OCI-LY7 (cell line): ENCODE measurements around the gene DNMT3A. TPM values are rescaled to one million over a fixed set of nuclear protein-coding genes. Genes with fewer than 3 reads are reported as not detected.

ENCODE experiments used
- BruUV-seq: library from RNA; stranded (reverse); fragments of 400-500 nt; replicated peaks from 2 replicates; lab custom pipeline; 2021; lab: Mats Ljungman, UMichigan
- CTCF ChIA-PET: fragments of 300-600 bp; sonication (Branson Sonifier 250); formaldehyde crosslinking; loops from one replicate; lab custom pipeline; 2022; ENCODE audit warnings: antibody characterized with exemption; ENCODE audit not compliant: unreplicated experiment; lab: Charles Lee
- POLR2A ChIA-PET: fragments of 300-600 bp; sonication (Branson Sonifier 250); formaldehyde crosslinking; loops from one replicate; lab custom pipeline; 2022; ENCODE audit warnings: antibody characterized with exemption; lab: Charles Lee
- DNase-seq: peaks from one replicate; pipeline ENCODE4 v3.0.0-alpha.2; 2015; ENCODE audit warnings: low spot score
- H2AFZ ChIP-seq: fragments of 200-600 bp; sonication (generic), shearing (Covaris generic); 2 replicates; pipeline ENCODE4 v1.6.1; 2014; ENCODE audit warnings: mild to moderate bottlenecking, antibody characterized with exemption, low read length, moderate library complexity
- H3K27ac ChIP-seq: fragments of 200-600 bp; sonication (generic); 2 replicates; pipeline ENCODE4 v1.5.1; 2014; ENCODE audit warnings: mixed run types, low read depth, mild to moderate bottlenecking, moderate library complexity, low read length, inconsistent platforms; ENCODE audit not compliant: poor library complexity, severe bottlenecking
- H3K36me3 ChIP-seq: fragments of 200-600 bp; sonication (generic); 2 replicates; pipeline ENCODE4 v1.6.1; 2014; ENCODE audit warnings: mild to moderate bottlenecking, antibody characterized with exemption, low read length, moderate library complexity, mixed read lengths; ENCODE audit not compliant: insufficient read depth
- H3K4me1 ChIP-seq: fragments of 200-600 bp; sonication (generic); 2 replicates; pipeline ENCODE4 v1.5.1; 2014; ENCODE audit warnings: mild to moderate bottlenecking, low read length; ENCODE audit not compliant: insufficient read depth, poor library complexity, severe bottlenecking
- H3K4me2 ChIP-seq: fragments of 200-600 bp; sonication (generic); 2 replicates; pipeline ENCODE4 v1.6.1; 2014; ENCODE audit warnings: mild to moderate bottlenecking, low read length
- H3K4me3 ChIP-seq: fragments of 200-600 bp; sonication (generic); 2 replicates; pipeline ENCODE4 v1.5.1; 2014; ENCODE audit warnings: mild to moderate bottlenecking, low read depth, low read length; ENCODE audit not compliant: poor library complexity, severe bottlenecking
- H3K79me2 ChIP-seq: fragments of 200-600 bp; sonication (generic); 2 replicates; pipeline ENCODE4 v1.6.1; 2016; ENCODE audit warnings: low read depth, mild to moderate bottlenecking, low read length, moderate library complexity, mixed read lengths; ENCODE audit not compliant: insufficient read depth
- H3K9me2 ChIP-seq: fragments of 200-600 bp; sonication (generic); 2 replicates; pipeline ENCODE4 v1.6.1; 2016; ENCODE audit warnings: mild to moderate bottlenecking, low read length, mixed read lengths; ENCODE audit not compliant: insufficient read depth
- H3K9me3 ChIP-seq: fragments of 200-600 bp; sonication (generic); 2 replicates; pipeline ENCODE4 v1.6.1; 2014; ENCODE audit warnings: mild to moderate bottlenecking, mixed run types, low read length, mixed read lengths
- H4K20me1 ChIP-seq: fragments of 200-600 bp; sonication (generic); 2 replicates; pipeline ENCODE4 v1.6.1; 2014; ENCODE audit warnings: mild to moderate bottlenecking, antibody characterized with exemption, low read length, moderate library complexity, mixed read lengths; ENCODE audit not compliant: insufficient read depth
- EZH2phosphoT487 ChIP-seq: fragments of 200-600 bp; sonication (generic); IDR thresholded peaks from 2 replicates; pipeline ENCODE4 v1.6.1; 2018; ENCODE audit warnings: low read depth, borderline replicate concordance, mild to moderate bottlenecking, mixed run types, antibody characterized with exemption, low read length, moderate library complexity, mixed read lengths
- intact Hi-C: fragments of 100-400 bp; cut with micrococcal nuclease; formaldehyde crosslinking; loops from one replicate; pipeline ENCODE4 v1.10.0; 2022; ENCODE audit not compliant: unreplicated experiment
- total RNA-seq, 2 experiments: library from RNA; depleted of rRNA in 1 of 2; stranded (reverse); fragments of >200 nt in 1 of 2; shearing (Covaris generic) in 1 of 2; gene quantifications; 2 replicates each; pipeline ENCODE4 v1.2.3, GENCODE V29; 2014 to 2022
- TF ChIP-seq, protein P1 (sequence below): fragments of 200-600 bp; sonication (generic); conservative IDR thresholded peaks from 2 replicates; pipeline ENCODE4 v1.5.1; 2014; ENCODE audit warnings: mild to moderate bottlenecking, antibody characterized with exemption, low read length, moderate library complexity, mixed read lengths

The DNMT3A gene
- total RNA-seq, 2 experiments from 2014 or later = 2.8 to 7.3 TPM

DNA sequence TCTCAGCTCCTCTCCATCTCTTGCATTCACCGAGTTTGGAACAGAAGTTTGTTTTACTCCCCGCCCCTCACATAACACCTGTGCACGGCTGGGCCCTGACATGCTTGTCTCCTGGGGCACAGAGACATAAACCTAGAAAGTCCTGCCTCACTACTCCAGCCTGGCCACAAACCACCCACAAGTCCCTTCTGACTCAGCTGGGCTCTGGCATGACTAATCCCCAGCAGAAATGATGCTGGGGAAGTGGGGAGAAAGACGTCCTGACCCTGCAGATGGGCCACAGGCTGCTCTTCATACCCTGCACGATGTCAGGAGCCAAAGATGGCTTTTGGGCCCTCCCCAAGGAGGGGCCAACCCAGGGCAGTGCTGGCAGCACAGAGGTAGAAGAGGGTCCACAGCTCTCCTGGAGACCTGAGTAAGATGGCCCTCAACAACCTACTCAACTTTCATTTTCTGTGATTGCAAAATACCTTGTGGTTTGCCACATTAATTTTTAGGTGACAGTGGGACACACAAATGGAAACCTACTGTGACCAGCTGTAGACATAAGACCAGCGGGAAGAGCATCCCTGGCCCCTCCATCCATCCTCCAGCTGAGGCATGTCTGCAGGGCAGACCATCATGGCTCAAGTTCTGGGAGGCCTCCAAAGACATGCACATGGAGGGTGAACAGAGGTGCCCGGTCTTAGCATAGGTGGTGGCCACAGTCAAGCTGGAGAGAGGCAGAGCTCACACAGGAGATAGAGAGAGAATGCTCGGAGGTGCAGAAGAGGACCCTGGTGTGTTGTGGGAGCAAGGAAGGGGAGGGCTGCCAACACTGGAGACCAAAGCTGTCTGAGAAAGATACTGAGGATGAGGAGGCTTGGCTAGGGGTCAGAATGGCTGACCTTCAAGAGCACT lies 40.0 kb downstream of the DNMT3A start:
- no peaks in the 10 kb centered on the region for H3K36me3 ChIP-seq
- TF ChIP-seq, protein P1, sequence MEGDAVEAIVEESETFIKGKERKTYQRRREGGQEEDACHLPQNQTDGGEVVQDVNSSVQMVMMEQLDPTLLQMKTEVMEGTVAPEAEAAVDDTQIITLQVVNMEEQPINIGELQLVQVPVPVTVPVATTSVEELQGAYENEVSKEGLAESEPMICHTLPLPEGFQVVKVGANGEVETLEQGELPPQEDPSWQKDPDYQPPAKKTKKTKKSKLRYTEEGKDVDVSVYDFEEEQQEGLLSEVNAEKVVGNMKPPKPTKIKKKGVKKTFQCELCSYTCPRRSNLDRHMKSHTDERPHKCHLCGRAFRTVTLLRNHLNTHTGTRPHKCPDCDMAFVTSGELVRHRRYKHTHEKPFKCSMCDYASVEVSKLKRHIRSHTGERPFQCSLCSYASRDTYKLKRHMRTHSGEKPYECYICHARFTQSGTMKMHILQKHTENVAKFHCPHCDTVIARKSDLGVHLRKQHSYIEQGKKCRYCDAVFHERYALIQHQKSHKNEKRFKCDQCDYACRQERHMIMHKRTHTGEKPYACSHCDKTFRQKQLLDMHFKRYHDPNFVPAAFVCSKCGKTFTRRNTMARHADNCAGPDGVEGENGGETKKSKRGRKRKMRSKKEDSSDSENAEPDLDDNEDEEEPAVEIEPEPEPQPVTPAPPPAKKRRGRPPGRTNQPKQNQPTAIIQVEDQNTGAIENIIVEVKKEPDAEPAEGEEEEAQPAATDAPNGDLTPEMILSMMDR = no peak
- no peak for TF ChIP-seq EZH2phosphoT487
- H3K27ac ChIP-seq = no peak overlapping the region
- peaks cover 11% of the 10 kb centered on the region for H3K4me1 ChIP-seq
- ChIA-PET POLR2A (no interaction called here), CTCF (no interaction called here)
- no peak overlapping the region for H3K4me3 ChIP-seq
- H3K79me2 ChIP-seq = no peaks in the 10 kb centered on the region
- H2AFZ ChIP-seq = no peak overlapping the region
- no TSS peak for BruUV-seq
- no peaks in the 10 kb centered on the region for H3K9me3 ChIP-seq
- H4K20me1 ChIP-seq = no peaks in the 10 kb centered on the region
- intact Hi-C loops = loop anchor here (1.0 to 10.0 kb wide), 2 partner anchors 91 to 363 kb away; no protein-coding TSS in a partner anchor
- no peaks in the 10 kb centered on the region for H3K9me2 ChIP-seq
- no peak overlapping the region for H3K4me2 ChIP-seq
- peak; percentile 45 for DNase-seq

DNA sequence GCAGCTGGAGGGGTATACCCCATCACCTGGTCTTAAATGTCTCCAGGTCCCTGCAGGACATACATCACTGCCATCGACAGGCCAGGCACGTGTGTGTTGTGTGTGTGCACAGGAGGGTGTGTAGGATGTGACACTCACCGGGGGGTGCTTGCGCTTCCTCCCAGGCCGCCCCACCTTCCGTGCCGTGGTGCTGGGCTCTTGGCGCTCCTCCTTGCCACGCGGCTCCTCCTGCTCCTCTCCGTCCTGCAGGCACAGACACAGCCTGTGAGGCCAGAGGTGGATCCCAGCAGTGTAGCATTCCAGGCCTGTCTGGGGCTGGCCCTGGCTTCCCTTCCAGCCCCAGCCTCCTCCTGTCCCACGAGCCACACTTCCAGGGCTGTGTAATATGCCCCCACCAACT lies 41.7 kb downstream of the DNMT3A start:
- no peaks in the 10 kb centered on the region for H3K79me2 ChIP-seq
- H3K9me2 ChIP-seq = no peaks in the 10 kb centered on the region
- peaks cover 23% of the 10 kb centered on the region for H3K4me1 ChIP-seq
- no peak overlapping the region for H3K4me2 ChIP-seq
- no peaks in the 10 kb centered on the region for H4K20me1 ChIP-seq
- TF ChIP-seq, protein P1 = no peak
- no peak for TF ChIP-seq EZH2phosphoT487
- no TSS peak for BruUV-seq
- no peaks in the 10 kb centered on the region for H3K36me3 ChIP-seq
- H2AFZ ChIP-seq = no peak overlapping the region
- H3K27ac ChIP-seq = no peak overlapping the region
- intact Hi-C loops = loop anchor here (10.0 kb wide), 1 partner anchor 365 kb away; no protein-coding TSS in a partner anchor
- H3K4me3 ChIP-seq = no peak overlapping the region
- ChIA-PET POLR2A (no interaction called here), CTCF (no interaction called here)
- no peaks in the 10 kb centered on the region for H3K9me3 ChIP-seq
- DNase-seq = no peak
